HepG2 (cell line): ENCODE data around the gene CYP19A1.

Source experiments
- ESRRA ChIP-seq: sonication (generic); formaldehyde crosslinking; IDR thresholded peaks from 2 replicates; pipeline ENCODE4 v1.5.1; 2020; ENCODE audit warnings: mild to moderate bottlenecking, low read depth, missing genetic modification reagents
- NFE2 ChIP-seq: sonication (generic); formaldehyde crosslinking; IDR thresholded peaks from 2 replicates; pipeline ENCODE4 v1.4.0; 2020; ENCODE audit warnings: missing genetic modification reagents
- NFYC ChIP-seq: IDR thresholded peaks from 2 replicates; pipeline ENCODE4 v1.6.1; 2016; ENCODE audit warnings: missing genetic modification reagents, missing compliant biosample characterization
- ZNF20 ChIP-seq: sonication (generic); formaldehyde crosslinking; IDR thresholded peaks from 2 replicates; pipeline ENCODE4 v1.4.0; 2020; ENCODE audit warnings: mild to moderate bottlenecking, moderate library complexity, missing genetic modification reagents
- ZNF547 ChIP-seq: sonication (generic); formaldehyde crosslinking; IDR thresholded peaks from 2 replicates; pipeline ENCODE4 v1.5.1; 2020; ENCODE audit warnings: mild to moderate bottlenecking, missing genetic modification reagents
- TF ChIP-seq, protein P1 (sequence below): sonication (generic); formaldehyde crosslinking; IDR thresholded peaks from 2 replicates; pipeline ENCODE4 v1.5.1; 2020; ENCODE audit warnings: missing genetic modification reagents, mild to moderate bottlenecking, borderline replicate concordance

DNA sequence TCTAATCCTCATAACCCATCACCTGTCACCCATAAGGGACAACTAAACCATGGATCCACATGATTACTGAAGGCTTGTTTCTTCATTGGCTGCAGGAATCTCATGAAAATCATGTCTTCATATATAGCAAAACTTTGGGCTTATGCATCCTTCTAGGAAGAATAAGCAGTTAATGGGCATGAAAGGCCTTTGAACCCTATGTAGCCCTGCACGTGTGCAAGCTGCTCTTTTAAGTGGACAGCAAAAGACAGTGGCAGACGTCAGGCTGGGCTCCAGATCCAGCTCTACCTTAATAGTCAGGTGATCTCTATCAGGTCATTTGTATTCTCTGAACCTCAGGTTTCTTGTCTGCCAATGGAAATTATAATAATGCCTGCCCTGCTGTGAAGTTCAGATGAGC, 18.9 kb downstream of the CYP19A1 start:
- no peak for TF ChIP-seq NFE2
- TF ChIP-seq, protein P1, sequence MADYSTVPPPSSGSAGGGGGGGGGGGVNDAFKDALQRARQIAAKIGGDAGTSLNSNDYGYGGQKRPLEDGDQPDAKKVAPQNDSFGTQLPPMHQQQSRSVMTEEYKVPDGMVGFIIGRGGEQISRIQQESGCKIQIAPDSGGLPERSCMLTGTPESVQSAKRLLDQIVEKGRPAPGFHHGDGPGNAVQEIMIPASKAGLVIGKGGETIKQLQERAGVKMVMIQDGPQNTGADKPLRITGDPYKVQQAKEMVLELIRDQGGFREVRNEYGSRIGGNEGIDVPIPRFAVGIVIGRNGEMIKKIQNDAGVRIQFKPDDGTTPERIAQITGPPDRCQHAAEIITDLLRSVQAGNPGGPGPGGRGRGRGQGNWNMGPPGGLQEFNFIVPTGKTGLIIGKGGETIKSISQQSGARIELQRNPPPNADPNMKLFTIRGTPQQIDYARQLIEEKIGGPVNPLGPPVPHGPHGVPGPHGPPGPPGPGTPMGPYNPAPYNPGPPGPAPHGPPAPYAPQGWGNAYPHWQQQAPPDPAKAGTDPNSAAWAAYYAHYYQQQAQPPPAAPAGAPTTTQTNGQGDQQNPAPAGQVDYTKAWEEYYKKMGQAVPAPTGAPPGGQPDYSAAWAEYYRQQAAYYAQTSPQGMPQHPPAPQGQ (CRISPR knock-in tag), result no peak
- no peak for TF ChIP-seq ZNF20 (CRISPR knock-in tag)
- no peak for TF ChIP-seq ZNF547 (CRISPR knock-in tag)
- no peak for TF ChIP-seq ESRRA (CRISPR knock-in tag)
- TF ChIP-seq NFYC (CRISPR knock-in tag), result no peak
